Renal cortex interstitium (tissue), 15 donors: ENCODE results near the gene SLC17A4. TPM values are rescaled to one million over a fixed set of nuclear protein-coding genes. Genes with fewer than 3 reads are reported as not detected.

Source experiments
- DNase-seq, 11 donors: peaks; one replicate each; pipeline ENCODE4 v3.0.0-alpha.2; 2013; ENCODE audit warnings: low read depth in 9 of 11, low spot score in 4 of 11; ENCODE audit errors: extremely low read depth in 1 of 11
- long read RNA-seq, 16 experiments: transcript quantifications; one replicate each; lab custom pipeline, GENCODE V29; 2026
- polyA plus RNA-seq, 3 donors: library from polyadenylated mRNA; unstranded; fragments of 120-200 nt; gene quantifications; one replicate each; pipeline ENCODE4 v1.2.1, GENCODE V29; 2013; ENCODE audit not compliant: insufficient read length in 3 of 3

The SLC17A4 gene, protein sequence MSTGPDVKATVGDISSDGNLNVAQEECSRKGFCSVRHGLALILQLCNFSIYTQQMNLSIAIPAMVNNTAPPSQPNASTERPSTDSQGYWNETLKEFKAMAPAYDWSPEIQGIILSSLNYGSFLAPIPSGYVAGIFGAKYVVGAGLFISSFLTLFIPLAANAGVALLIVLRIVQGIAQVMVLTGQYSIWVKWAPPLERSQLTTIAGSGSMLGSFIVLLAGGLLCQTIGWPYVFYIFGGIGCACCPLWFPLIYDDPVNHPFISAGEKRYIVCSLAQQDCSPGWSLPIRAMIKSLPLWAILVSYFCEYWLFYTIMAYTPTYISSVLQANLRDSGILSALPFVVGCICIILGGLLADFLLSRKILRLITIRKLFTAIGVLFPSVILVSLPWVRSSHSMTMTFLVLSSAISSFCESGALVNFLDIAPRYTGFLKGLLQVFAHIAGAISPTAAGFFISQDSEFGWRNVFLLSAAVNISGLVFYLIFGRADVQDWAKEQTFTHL
- polyA plus RNA-seq, result 1 to 10 TPM; 1.2 to 2.5 (median 1.6) TPM
- long read RNA-seq, donor 1, result 0 reads
- long read RNA-seq, donor 2, result 0 reads
- long read RNA-seq, donor 3, result 0 reads
- long read RNA-seq, donor 4, result 0 reads
- long read RNA-seq, donor 5, result 0 reads
- long read RNA-seq, donor 6, result 0 reads
- long read RNA-seq, donor 7, result 0 reads
- long read RNA-seq, donor 8, result 0 reads
- long read RNA-seq, donor 9, result 0 reads
- long read RNA-seq, donor 10, result 0 reads
- long read RNA-seq, donor 11, partial matches to known transcripts, result 19 of 19 reads
- long read RNA-seq, donor 11, other reads (novel, unspliced or antisense), result 0 of 19 reads
- long read RNA-seq, donor 12, result 0 reads
- long read RNA-seq, donor 13, result 0 reads
- long read RNA-seq, donor 14, result 0 reads
- long read RNA-seq, donor 15, result 0 reads
- long read RNA-seq, donor 16, partial matches to known transcripts, result 38 of 54 reads
- long read RNA-seq, donor 16, other reads (novel, unspliced or antisense), result 16 of 54 reads

DNA sequence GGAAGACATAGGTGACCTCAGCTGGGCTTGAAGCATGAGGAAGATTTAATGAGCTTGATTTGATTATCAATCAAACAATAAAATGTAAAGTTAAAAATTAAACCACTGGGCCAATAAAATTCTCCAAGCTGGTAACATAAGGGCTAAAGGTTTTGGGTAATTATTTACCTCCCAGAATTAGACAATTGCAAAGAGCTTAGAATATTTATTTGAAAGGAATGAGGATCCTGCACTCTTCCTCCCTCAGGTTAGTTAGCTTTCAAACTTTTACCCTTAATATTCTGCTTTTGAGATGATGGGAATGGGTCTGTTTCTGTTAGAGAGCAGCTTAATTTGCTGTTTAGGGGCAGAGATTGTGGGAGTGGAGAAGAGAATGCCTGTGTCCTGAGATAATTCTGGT is at the start of gene SLC17A4:
SLC17A4 (plus strand) TSS at position 208 of the 400 bp plus-strand sequence. CDS start 7,221 bp downstream, outside the sequence.
- DNase-seq, result peak in 1 of 11 donors; percentile 2

DNA sequence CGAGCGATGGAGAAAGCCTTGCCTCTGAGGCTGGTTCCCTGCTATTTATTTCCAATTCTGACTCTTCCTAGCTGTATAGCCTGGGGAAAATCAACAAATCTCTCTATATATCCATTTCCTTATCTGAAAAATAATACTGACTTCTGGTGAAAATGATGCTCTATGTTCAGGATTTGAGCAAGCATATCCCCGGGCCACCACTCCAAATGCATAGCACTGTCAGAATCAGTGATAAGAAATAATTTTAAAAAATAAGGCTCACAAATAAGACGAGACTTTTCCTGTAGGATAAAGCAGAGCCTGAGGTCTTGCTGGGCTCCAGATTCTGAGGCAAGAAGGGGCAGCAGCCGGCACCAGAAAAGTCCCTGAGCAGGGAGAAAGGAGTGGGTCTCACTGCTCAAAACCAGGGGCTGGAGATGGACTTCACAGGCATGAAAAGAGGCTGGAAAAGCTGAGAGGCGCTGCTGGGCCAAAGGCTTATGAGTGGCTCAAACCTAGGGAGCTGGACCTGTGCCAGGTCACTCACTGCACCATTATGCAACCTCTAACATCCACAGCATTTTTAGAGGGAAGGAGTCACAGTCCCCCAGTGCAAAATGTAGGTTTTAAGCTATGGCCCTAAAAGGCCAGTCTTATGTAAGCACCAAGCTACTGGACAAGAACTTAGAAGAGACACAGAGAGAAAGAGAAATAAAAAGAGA is 48.1 kb upstream of the SLC17A4 start:
- no peak for DNase-seq

DNA sequence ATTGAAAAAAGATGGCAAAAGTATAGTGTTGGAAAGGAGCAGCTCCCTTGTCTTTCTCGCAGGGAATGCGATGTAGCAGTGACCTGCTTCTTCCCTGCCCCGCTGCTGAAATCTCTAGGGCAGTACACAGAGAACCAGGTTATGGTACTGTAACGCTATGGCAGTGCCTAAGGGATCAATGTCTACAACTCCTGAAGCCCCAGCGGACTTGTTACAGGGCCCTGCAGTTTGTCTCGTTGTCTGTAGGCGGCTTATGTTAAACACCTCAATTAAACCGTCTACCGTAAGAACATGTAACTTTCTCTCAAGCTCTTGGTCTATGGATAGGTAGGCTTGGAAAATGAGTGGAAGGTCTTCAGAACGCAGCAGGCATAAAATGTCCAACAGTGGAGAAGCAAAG is 44.8 kb upstream of the SLC17A4 start:
- DNase-seq, result no peak

DNA sequence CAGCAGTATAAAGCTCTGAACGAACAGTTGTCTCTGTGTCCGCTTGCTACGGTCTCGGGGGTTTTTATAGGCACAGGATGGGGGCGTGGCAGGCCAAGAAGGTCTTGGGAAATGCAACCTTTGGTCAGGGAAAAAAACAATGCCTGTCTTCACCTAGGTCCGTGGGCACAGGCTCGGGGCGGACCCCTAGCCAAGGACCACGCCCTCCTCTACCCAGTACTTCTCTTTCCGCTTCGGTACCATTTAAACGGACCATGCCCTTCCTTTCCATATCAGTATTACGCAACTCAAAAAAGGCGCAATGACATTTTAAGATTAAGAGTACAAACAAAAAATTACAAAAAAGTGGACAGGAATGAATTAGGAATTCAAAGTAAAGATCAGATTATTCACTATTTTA is 44.3 kb upstream of the SLC17A4 start:
- no peak for DNase-seq

DNA sequence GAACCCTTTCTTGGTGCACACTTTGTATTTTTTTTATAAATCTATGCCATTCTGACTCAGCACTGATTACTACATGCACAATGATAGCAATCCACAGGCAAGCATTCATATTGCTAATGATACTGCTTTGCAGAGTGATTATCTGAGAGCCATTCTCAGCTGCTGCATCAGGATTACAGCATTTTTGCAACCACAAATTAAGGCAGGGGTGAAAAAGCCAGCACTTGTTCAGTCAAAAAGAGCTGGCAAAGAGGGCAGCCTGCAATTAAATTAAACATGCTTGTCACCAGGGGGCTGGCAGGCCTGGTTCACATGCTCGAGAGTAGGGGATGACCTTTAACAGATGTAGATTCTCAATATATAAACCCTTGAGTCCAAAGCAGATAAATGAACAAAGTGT is 40.7 kb upstream of the SLC17A4 start:
- no peak for DNase-seq

DNA sequence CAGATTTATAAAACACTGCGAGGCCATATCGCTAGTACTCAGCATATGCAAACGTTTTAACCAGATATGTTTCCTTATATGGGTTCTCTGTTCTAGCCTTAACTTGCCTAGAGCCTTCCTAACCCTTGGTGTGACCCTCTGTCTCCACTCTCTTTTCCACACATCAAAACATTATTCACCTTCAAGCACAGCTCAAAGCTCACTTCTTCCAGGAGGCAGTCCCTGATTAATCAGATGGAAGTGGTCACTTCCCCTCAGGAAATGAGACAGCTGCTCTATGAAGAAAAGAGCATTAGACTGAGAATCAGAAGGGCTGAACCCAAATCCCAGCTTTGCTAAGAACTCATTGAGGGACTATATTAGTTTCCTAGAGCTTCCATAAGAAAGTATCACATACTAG is 39.8 kb upstream of the SLC17A4 start:
- DNase-seq, result no peak

DNA sequence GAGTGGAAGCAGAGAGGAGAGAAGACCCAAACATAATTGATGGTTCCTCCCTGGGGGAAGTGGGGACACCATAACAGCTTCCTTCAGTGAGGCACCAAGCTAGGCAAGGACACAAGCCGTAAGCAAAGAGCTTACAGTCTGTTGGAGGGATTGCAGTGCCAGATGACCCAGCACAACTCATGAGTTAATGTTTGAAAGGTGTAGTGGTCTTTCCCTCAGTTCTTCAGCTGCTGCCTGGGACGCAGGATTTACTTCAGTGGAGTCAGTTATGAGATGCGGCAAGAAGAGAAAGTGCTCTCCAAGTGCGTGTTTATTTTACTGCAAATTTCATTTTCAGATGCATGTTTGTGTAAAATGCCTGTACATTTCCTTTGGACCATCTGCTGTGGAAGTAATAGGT is 38.7 kb upstream of the SLC17A4 start:
- DNase-seq, result peak in 4 of 11 donors; percentile 7 to 37 (median 21)

DNA sequence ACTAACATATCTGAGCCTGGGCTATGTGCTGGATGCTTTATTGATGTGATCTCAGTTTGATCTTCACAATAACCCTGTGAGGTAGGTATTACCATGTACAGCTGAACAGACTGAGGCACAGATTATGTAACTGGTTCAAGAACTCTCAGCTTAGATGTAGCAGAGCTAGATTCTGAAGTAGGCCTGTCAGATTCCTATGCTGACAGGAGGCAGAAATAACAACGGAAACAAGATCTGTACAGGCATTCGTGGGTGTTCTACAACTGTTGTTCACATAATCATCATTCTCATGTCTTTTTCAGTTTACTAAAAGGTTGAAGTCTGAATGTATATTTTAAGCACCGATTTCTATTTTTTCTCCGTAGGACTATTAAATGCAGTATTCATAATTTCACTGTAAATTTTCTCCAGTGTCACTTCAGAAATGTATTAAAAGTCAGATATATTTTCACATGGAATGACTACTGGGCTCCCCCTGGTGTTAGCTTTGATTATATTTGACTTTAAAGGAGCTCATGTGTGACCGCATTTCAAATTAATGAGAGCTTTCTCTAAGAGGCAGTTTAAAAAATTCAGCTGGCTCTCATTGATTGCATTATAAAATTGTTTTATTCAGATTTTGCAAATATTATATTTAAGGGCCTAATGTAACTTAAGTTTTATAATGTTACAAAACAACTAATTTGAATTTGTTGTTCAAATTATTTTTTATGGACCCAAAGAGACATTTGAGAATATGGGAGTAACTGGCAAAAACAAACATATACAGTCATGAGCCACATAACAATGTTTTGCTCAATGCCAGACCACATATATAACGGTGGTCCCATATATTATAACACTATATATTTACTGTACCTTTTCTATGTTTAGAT is 36.4 kb upstream of the SLC17A4 start:
- DNase-seq, result peak in 10 of 11 donors; percentile 10 to 54 (median 32)

DNA sequence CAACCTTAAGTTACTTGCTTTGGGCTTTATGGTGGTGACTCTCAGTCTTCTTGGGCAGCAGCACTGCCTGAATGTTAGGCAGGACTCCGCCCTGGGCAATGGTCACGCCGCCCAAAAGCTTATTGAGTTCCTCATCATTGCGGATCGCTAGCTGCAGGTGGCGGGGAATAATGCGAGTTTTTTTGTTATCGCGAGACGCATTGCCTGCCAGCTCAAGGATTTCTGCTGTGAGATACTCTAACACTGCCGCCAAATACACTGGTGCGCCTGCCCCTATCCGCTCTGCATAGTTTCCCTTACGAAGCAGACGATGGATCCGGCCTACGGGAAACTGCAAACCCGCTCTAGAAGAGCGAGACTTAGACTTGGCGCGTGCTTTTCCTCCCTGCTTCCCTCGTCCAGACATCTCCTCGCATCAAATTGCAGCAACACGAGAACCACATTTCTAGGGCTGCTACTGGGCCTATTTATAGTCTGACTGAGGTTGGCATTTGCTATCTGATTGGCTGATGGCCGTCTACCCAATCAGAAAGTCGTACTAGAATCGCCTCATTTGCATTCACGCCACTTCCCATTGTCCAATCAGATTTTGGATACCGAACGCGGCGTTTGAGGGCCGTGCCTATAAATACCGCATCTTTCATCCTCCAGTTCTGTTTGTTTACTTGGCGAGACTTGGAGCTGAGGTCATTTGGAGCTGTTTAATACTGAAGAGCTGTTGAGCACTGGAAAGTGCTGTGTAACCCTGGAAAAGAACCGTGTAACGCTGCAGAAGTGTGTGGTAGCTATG is 28.2 kb upstream of the SLC17A4 start:
- DNase-seq, result no peak

DNA sequence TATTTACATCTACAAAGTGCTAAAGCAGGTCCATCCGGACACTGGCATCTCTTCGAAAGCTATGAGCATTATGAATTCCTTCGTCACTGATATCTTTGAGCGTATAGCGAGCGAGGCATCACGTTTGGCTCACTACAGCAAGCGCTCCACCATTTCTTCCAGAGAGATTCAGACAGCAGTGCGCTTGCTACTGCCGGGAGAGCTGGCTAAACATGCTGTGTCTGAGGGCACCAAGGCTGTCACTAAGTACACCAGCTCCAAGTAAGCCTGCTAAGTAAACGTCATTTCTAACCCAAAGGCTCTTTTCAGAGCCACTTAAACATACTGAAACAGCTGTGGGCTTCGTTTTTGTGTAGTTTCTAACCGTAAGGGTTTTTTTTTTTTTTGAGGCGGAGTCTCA is 27.5 kb upstream of the SLC17A4 start:
- DNase-seq, result no peak

DNA sequence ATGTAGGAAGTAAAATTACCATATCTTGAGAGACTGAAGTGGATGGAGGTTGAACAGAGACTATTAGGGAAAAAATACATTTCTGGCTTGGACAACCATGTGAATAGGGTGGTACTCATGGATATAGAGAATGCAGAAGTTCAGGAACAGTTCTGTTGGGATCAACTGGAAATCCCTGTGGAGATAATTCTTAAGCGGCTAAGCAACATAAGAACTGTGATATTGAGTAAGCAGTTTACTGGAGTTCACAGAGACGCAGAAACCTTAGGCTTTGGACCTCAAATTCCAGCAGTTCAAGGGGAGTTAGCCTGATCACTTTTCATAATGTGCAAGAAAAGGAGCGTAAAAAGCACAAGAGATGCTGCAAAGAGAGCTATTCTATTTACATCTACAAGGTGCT is 23.6 kb upstream of the SLC17A4 start:
- no peak for DNase-seq

DNA sequence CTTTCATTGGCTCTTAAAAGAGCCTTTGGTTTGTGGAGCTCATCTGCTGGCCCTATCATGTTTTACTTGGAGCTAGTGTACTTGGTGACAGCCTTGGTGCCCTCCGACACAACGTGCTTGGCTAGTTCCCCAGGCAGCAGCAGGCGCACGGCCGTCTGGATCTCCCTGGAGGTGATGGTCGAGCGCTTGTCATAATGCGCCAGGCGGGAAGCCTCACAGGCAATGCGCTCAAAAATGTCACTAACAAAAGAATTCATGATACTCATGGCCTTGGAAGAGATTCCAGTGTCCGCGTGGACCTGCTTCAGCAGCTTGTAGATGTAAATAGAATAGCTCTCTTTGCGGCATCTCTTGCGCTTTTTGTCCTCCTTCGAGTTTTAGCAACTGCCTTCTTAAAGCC is 22.8 kb upstream of the SLC17A4 start:
- no peak for DNase-seq

DNA sequence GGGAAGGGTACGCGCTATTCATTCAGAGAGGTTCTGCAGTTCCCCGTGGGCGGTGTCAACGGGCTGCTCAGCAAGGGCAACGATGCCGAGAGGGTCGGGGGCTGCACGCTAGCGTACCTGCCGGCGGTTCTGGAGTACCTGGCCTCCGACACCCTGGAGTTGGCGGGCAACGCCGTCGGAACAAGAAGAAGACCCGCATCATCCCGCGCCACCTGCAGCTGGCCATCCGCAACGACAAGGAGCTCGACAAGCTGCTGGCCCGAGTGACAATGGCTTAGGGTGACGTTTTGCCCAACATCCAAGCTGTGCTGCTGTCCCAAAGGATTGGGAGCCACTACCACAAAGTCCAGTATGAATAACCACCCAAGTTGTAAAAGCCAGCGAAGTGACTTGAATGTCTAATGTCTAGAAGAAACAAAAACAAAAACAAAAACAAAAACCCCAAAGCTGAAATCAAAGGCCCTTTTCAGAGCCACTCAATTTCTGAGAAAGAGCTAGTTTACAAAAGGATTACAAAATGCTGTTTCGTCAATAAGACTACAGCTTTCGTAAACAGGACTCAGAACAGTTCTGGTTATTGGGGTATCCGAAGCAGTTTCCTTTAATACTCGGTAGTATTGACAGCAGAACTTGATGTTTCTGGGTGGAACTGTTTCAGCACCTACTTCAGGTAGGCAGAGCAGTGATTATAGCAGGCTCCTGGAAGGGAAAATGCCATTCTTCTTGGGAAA is 21.9 kb upstream of the SLC17A4 start:
- DNase-seq, result no peak

DNA sequence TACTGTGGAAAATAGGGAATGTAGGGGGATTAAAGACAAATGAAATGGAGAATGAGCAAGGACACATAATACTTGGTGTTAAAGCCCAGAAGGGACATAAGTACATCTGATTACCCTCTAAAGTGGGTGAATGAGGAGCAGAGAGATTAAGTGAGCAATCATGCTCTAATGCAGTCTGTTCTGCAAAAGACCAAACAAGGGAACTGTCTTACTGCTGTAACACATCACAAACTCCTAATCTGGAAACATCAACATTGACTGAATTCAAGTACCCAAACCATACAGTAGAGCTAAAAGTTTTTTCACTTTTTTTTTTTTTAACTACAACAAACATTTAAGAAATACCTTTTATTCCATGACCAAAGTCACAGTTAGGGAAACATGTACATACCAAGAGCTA is 19.3 kb upstream of the SLC17A4 start:
- DNase-seq, result no peak

DNA sequence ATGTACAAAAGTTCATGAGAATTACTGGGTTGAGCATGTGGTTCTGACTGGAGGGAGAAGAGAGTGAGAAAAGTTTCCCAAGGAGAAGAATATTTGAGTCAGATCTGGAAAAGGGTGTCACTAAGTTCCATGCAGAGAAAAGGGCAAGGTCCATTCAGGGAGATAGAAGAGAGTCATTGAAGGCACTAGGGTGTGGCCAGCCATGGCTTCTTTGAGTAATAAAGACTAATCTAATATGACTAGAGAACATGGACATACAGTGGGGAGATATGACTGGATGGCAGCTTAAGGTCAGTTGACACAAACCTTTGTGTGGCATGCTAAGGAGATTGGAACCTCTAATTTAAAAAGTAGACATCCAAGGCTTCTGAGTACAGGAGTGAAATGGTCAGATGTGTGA is 10.7 kb upstream of the SLC17A4 start:
- DNase-seq, result no peak

DNA sequence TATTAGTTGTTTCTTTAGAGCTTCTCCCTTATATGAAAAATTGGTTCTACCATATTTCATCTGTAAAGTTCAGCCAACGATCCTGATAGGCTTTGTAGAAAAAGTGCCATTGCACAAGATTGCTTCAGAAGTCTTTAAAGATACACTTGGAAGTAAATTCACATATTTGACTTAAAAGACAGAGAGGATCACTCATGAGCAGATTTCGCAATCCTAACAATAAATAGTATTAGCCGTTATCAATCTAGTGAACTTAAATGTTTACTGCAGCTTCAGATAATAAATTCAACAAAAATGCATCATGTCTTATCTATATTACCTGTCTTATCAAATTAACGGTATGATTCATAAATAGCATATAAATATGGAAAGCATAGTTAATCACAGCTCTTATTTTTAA is 8.7 kb upstream of the SLC17A4 start:
- no peak for DNase-seq

DNA sequence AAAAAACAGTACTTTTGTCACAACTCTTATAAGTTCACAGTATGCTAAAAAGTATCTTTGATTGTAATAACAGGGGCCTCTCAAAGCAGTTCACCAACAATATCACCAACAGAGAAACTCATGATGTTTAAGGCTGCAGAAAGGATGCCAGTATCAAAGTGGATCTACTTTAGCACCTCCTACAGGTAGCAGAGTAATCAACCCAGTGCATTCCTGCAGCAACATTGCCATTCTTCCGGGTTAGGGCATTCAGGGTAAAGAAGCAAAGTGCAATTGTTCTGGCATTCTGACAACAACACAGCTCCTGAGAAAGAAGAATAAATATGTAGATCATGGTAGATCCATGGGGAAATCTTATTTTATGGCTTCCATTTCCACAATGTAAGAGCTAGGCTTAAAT is 7.6 kb upstream of the SLC17A4 start:
- no peak for DNase-seq
